Measurements from ENCODE around the gene TDP1.

- TF ChIP-seq POLR2A (IDR thresholded peaks at IDR 0.05) (no peak), CTCF (IDR thresholded peaks at IDR 0.05 in 4 of 5, conservative IDR thresholded peaks at IDR 0.05 in 1 of 5) (no peak)
Measured at GRCh38 chr14:90054803-90055202, 99.1 kb downstream of the TDP1 start.
